Upper lobe of left lung (tissue), 4 donors: Measurements from ENCODE around the gene CSF1R.

ENCODE experiments used
- POLR2A ChIP-seq, 4 donors: fragments of 450-650 bp; IDR thresholded peaks; one replicate each; pipeline ENCODE4 v1.5.1; 2016 to 2017; ENCODE audit warnings: antibody characterized with exemption in 4 of 4, mild to moderate bottlenecking in 2 of 4
- TF ChIP-seq, protein P1 (sequence below), 6 experiments: fragments of 450-650 bp in 4 of 6; fragments of 200-600 bp in 2 of 6; sonication (generic) in 2 of 6; IDR thresholded peaks; one replicate each; pipeline ENCODE4 v1.5.1; 2016 to 2019; ENCODE audit warnings: antibody characterized with exemption in 6 of 6

DNA sequence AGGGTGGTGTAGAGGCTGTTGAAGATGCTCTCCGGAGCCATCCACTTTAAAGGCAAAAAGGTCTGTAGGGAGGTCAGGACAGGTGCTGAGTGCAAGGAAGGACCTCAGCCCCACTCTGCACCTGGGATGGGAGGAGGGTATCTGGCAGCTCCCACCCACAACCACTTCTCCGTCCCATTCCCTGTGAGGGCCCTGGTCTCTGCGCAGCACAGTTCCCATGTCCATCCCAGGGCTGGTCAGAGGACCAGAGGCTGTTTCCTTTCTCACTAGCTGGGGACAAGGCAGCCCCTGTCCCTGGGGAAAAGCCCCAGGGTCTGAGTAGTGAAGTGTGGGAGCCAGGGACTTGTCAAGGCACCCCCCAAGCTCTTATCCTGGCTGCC is 33.7 kb upstream of the CSF1R start:
- TF ChIP-seq POLR2A (IDR thresholded peaks at IDR 0.05), result no peak
- TF ChIP-seq, protein P1, sequence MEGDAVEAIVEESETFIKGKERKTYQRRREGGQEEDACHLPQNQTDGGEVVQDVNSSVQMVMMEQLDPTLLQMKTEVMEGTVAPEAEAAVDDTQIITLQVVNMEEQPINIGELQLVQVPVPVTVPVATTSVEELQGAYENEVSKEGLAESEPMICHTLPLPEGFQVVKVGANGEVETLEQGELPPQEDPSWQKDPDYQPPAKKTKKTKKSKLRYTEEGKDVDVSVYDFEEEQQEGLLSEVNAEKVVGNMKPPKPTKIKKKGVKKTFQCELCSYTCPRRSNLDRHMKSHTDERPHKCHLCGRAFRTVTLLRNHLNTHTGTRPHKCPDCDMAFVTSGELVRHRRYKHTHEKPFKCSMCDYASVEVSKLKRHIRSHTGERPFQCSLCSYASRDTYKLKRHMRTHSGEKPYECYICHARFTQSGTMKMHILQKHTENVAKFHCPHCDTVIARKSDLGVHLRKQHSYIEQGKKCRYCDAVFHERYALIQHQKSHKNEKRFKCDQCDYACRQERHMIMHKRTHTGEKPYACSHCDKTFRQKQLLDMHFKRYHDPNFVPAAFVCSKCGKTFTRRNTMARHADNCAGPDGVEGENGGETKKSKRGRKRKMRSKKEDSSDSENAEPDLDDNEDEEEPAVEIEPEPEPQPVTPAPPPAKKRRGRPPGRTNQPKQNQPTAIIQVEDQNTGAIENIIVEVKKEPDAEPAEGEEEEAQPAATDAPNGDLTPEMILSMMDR (IDR thresholded peaks at IDR 0.05), result no peak
